ENCODE results near the gene LRRC8D.

The LRRC8D gene

DNA sequence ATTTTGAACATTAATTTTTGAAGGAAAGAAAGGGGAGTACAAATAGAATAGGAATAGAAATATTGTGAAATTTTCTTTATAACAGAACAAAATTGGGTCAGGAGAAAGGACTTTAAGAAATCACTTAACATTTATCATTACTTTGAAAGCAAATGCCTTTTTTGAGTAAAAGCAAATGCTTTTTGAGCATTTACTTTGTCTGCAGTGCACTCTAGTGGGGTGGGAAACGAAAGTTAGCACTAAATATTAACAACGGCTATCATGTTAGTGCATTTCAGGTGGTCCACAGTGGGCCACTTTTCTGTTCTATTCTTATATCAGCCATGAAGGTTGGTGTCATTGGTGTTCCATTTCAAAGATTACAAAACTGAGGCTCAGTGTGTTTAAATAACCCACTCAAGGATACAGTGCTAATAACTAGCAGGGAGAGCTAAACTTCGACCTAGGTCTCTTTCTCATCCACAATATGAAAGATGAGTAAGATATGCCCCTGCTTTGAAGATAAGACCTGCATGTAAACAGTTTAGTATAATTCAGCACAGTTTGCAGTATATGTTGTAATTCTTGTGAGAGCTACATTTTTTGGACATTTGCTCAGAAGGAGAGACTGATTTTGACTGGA is 13.4 kb downstream of the LRRC8D start:
- H3K27ac ChIP-seq = no peak overlapping the region
- TF ChIP-seq ZFX (IDR thresholded peaks at IDR 0.05) = no peak

GRCh38 chr1:89836252-89837035 is 15.6 kb downstream of the LRRC8D start:
- no peak for TF ChIP-seq CTCF (conservative IDR thresholded peaks at IDR 0.05)
- no peak for TF ChIP-seq ZFX (IDR thresholded peaks at IDR 0.05)
- no peak overlapping the region for H3K27ac ChIP-seq

DNA sequence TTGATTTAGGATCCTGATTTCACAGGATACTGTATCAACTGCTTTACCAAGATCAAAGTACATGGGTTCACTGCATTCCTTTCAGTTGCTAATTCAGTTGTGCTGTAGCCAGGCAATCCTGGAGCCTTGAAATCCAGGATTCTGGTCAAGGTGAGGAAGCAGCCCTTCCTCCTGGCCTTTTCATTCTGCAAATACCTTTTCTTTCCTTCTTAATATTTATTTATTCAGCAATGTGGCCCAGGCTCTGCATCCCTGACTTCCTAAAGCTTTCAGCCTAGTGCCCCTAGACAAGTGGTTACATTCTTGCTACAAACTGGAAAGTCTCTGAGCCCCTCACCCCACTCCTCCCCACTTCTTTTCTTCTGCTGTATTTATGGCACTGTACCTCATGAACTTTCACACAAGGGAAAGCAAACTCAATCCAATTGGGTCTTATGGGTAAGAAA is 16.2 kb downstream of the LRRC8D start:
- H3K27ac ChIP-seq = no peak overlapping the region
- TF ChIP-seq ZFX (IDR thresholded peaks at IDR 0.05) = no peak

DNA sequence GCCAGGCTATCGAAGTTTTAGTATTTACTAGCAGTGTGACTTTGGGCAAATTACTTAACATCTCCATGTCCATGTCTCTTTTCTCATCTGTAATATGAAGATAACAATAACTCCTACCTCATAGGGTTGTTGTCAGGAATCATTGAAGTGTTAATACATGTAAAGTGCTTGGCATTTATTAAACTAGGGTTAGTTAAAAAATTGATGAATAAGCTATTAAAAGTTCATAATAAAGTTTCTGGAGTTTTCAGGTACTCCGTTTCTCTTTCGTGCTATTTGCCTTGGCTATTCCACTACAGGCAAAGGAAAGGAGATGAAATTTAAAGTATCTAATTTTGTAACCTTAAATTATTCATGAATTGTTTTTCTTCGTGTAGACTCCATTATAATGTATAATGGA is 16.7 kb downstream of the LRRC8D start:
- H3K27ac ChIP-seq = no peak overlapping the region
- TF ChIP-seq ZFX (IDR thresholded peaks at IDR 0.05) (no peak), CTCF (conservative IDR thresholded peaks at IDR 0.05) (no peak)

- no peak overlapping the region for H3K27ac ChIP-seq
- TF ChIP-seq CTCF (conservative IDR thresholded peaks at IDR 0.05) = no peak
- no peak for TF ChIP-seq ZFX (IDR thresholded peaks at IDR 0.05)
These were observed 18.7 kb downstream of the LRRC8D start for GRCh38 chr1:89839516-89839915.

GRCh38 chr1:89841507-89841906 is 20.7 kb downstream of the LRRC8D start:
- TF ChIP-seq ZFX (IDR thresholded peaks at IDR 0.05) (no peak), CTCF (conservative IDR thresholded peaks at IDR 0.05) (no peak)
- no peak overlapping the region for H3K27ac ChIP-seq

GRCh38 chr1:89842567-89843272 is 21.9 kb downstream of the LRRC8D start:
- H3K27ac ChIP-seq = no peak overlapping the region
- TF ChIP-seq ZFX (IDR thresholded peaks at IDR 0.05) (no peak), CTCF (conservative IDR thresholded peaks at IDR 0.05) (no peak)
